Measurements from ENCODE around the gene NTNG1.

- TF ChIP-seq EZH2 (IDR thresholded peaks at IDR 0.05; ENCODE audit: borderline replicate concordance, low read depth, low read length, severe bottlenecking): no peak
- TF ChIP-seq, protein P1, sequence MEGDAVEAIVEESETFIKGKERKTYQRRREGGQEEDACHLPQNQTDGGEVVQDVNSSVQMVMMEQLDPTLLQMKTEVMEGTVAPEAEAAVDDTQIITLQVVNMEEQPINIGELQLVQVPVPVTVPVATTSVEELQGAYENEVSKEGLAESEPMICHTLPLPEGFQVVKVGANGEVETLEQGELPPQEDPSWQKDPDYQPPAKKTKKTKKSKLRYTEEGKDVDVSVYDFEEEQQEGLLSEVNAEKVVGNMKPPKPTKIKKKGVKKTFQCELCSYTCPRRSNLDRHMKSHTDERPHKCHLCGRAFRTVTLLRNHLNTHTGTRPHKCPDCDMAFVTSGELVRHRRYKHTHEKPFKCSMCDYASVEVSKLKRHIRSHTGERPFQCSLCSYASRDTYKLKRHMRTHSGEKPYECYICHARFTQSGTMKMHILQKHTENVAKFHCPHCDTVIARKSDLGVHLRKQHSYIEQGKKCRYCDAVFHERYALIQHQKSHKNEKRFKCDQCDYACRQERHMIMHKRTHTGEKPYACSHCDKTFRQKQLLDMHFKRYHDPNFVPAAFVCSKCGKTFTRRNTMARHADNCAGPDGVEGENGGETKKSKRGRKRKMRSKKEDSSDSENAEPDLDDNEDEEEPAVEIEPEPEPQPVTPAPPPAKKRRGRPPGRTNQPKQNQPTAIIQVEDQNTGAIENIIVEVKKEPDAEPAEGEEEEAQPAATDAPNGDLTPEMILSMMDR (IDR thresholded peaks at IDR 0.05; ENCODE audit: borderline replicate concordance, extremely low read depth, low read length, poor library complexity, severe bottlenecking): no peak
Measured at GRCh38 chr1:107467286-107467685, 326.4 kb downstream of the NTNG1 start.

All from DND-41 (cell line).